ENCODE data around the gene MAST4. TPM values are rescaled to one million over a fixed set of nuclear protein-coding genes. Genes with fewer than 3 reads are reported as not detected.

MAST4 gene
- total and polyA plus RNA-seq, 2 of the 8 experiments (the other 6 are each of a cell fraction or from before 2014, with no cell fraction given): 1.5 to 2.6 TPM

GRCh38 chr5:67165526-67166459, 569.6 kb downstream of the MAST4 start (continued):
- TF ChIP-seq YY1 (IDR thresholded peaks at IDR 0.05; ENCODE audit: low read depth, low read length): peak; percentile 14; the same call in 1 of the 2 replicates
- TF ChIP-seq EGR1 (IDR thresholded peaks at IDR 0.05; ENCODE audit: borderline replicate concordance, low read depth, low read length): 0 out of 2 replicates have a peak, but pooled peaks have one; percentile 32
- TF ChIP-seq FOSL1 (IDR thresholded peaks at IDR 0.05; ENCODE audit: insufficient read depth, low read depth, low read length): no peak
- TF ChIP-seq TBP (IDR thresholded peaks at IDR 0.05; ENCODE audit: low read depth, low read length): peak; percentile 46; the same call in 1 of the 2 replicates
- TF ChIP-seq GABPA (IDR thresholded peaks at IDR 0.05; ENCODE audit: borderline replicate concordance, insufficient read depth, low read length): 0 out of 2 replicates have a peak, but pooled peaks have one; percentile 40
- TF ChIP-seq SRF (IDR thresholded peaks at IDR 0.05; ENCODE audit: low read depth, low read length): no peak
- peak; percentile 64 to 73 for TF ChIP-seq RAD21 (IDR thresholded peaks at IDR 0.05 in 1 of 2, conservative IDR thresholded peaks at IDR 0.05 in 1 of 2; ENCODE audit: low read depth in 2 of 2, low read length in 2 of 2)
- peak; percentile 61; the same call in 1 of the 2 replicates for TF ChIP-seq POLR2AphosphoS5 (IDR thresholded peaks at IDR 0.05; ENCODE audit: low read depth, low read length)
- no peak for TF ChIP-seq KDM4A (IDR thresholded peaks at IDR 0.05; ENCODE audit: low read depth, low read length, severe bottlenecking)
- no peak for TF ChIP-seq NANOG (IDR thresholded peaks at IDR 0.05; ENCODE audit: insufficient read depth, low read depth, low read length, poor library complexity, severe bottlenecking)
- TF ChIP-seq KDM1A (IDR thresholded peaks at IDR 0.05; ENCODE audit: borderline replicate concordance, low read length): 0 out of 2 replicates have a peak, but pooled peaks have one; percentile 31
- TF ChIP-seq ASH2L (IDR thresholded peaks at IDR 0.05; ENCODE audit: low read length): peak; percentile 81
- peak; percentile 4 for TF ChIP-seq TAF7 (optimal IDR thresholded peaks at IDR 0.05; ENCODE audit: borderline replicate concordance, low read depth, low read length)

Measured in H1 (cell line).